A549 (cell line): ENCODE data around the gene ARHGAP26. TPM values are rescaled to one million over a fixed set of nuclear protein-coding genes. Genes with fewer than 3 reads are reported as not detected.
A peak's percentile ranks its signal among the peaks of the same experiment; 100 is the strongest.

Experiments
- ATAC-seq, 2 experiments: fragments of 200-7000 bp in 1 of 2; fragments of >200 bp in 1 of 2; cut with Nextera tagmentation in 1 of 2; cut with Tn5 transposase in 1 of 2; 3 replicates each; pipeline versions ENCODE4 v1.8.0 to v1.9.1; 2018 to 2020; ENCODE audit warnings: mild to moderate bottlenecking in 1 of 2, moderate library complexity in 1 of 2
- CTCF ChIA-PET: fragments of 300-600 bp; sonication (Branson Sonifier 250); formaldehyde crosslinking; extraction: SDS; loops from one replicate; lab custom pipeline; 2021; ENCODE audit warnings: antibody characterized with exemption, inconsistent platforms; lab: Yijun Ruan, JAX
- POLR2A ChIA-PET: fragments of 350-600 bp; formaldehyde crosslinking; extraction: SDS; loops from one replicate; lab custom pipeline; 2021; ENCODE audit warnings: antibody characterized with exemption, inconsistent platforms; lab: Yijun Ruan, JAX
- DNase-seq, 2 experiments: peaks; one replicate each; pipeline versions ENCODE4 v3.0.0 to v3.0.0-alpha.2; 2011 to 2016; ENCODE audit warnings: low read depth in 1 of 2, low spot score in 1 of 2
- FAIRE-seq: peaks from 2 replicates; lab custom pipeline; 2011; peaks lifted over from hg19 to GRCh38; lab: Jason Lieb, UNC
- H3K27ac ChIP-seq, 2 experiments: fragments of >200 bp; sonication (Bioruptor Twin); formaldehyde crosslinking; 3 replicates each; pipeline ENCODE4 v1.5.1; 2016 to 2017
- H3K4me1 ChIP-seq: fragments of >200 bp; sonication (Bioruptor Twin); formaldehyde crosslinking; 3 replicates; pipeline ENCODE4 v1.6.1; 2016
- H3K4me2 ChIP-seq: fragments of >200 bp; sonication (Bioruptor Twin); formaldehyde crosslinking; 3 replicates; pipeline ENCODE4 v1.6.1; 2016
- H3K4me3 ChIP-seq: fragments of >200 bp; sonication (Bioruptor Twin); formaldehyde crosslinking; 3 replicates; pipeline ENCODE4 v1.5.1; 2016
- H3K9me3 ChIP-seq: fragments of >200 bp; sonication (Bioruptor Twin); formaldehyde crosslinking; 3 replicates; pipeline ENCODE4 v1.6.1; 2016
- EHMT2 ChIP-seq: fragments of 200-600 bp; sonication (generic); IDR thresholded peaks from 2 replicates; pipeline ENCODE4 v1.6.1; 2016; ENCODE audit warnings: antibody characterized with exemption, low read depth, mild to moderate bottlenecking, moderate library complexity
- FOSB ChIP-seq: fragments of 250-450 bp; sonication (Bioruptor Pico); IDR thresholded peaks from 2 replicates; pipeline ENCODE4 v1.5.0; 2020; ENCODE audit warnings: mild to moderate bottlenecking, moderate library complexity
- GATA3 ChIP-seq: IDR thresholded peaks from 2 replicates; pipeline ENCODE4 v1.6.1; 2012; ENCODE audit warnings: borderline replicate concordance
- HOXB5 ChIP-seq: fragments of 250-450 bp; sonication (Bioruptor Pico); IDR thresholded peaks from 2 replicates; pipeline ENCODE4 v1.5.0; 2020; ENCODE audit warnings: mild to moderate bottlenecking, moderate library complexity
- JUN ChIP-seq, 2 experiments: fragments of >200 bp; sonication (Bioruptor Twin); formaldehyde crosslinking; IDR thresholded peaks; 2 replicates in 1 of 2; 3 replicates in 1 of 2; pipeline ENCODE4 v1.6.1; 2016 to 2017
- JUNB ChIP-seq: fragments of >200 bp; sonication (Bioruptor Twin); formaldehyde crosslinking; IDR thresholded peaks from 2 replicates; pipeline ENCODE4 v1.6.1; 2016
- KDM1A ChIP-seq: fragments of 200-600 bp; sonication (generic); IDR thresholded peaks from 2 replicates; pipeline ENCODE4 v1.6.1; 2016; ENCODE audit warnings: low read depth, mild to moderate bottlenecking
- MAFK ChIP-seq: fragments of 450-650 bp; IDR thresholded peaks from 2 replicates; pipeline ENCODE4 v1.6.1; 2014; ENCODE audit not compliant: partially characterized antibody
- MYC ChIP-seq: IDR thresholded peaks from 2 replicates; pipeline ENCODE4 v1.6.1; 2012; ENCODE audit warnings: mild to moderate bottlenecking, inconsistent platforms, low read length, improper control_type of control experiment, borderline replicate concordance
- NFE2L2 ChIP-seq: fragments of 150-350 bp; conservative IDR thresholded peaks from 2 replicates; pipeline ENCODE4 v1.6.1; 2014; ENCODE audit warnings: low read length
- PHF8 ChIP-seq: fragments of 200-600 bp; sonication (generic); IDR thresholded peaks from 2 replicates; pipeline ENCODE4 v1.6.1; 2016; ENCODE audit warnings: low read depth, mild to moderate bottlenecking, antibody characterized with exemption, moderate library complexity, borderline replicate concordance
- RCOR1 ChIP-seq: fragments of 150-350 bp; IDR thresholded peaks from 2 replicates; pipeline ENCODE4 v1.6.1; 2014; ENCODE audit warnings: antibody characterized with exemption, low read length, low read depth
- RNF2 ChIP-seq: fragments of 200-600 bp; sonication (generic); IDR thresholded peaks from 2 replicates; pipeline ENCODE4 v1.6.1; 2016; ENCODE audit warnings: low read depth, mild to moderate bottlenecking, antibody characterized with exemption, moderate library complexity, borderline replicate concordance
- TP53 ChIP-seq: fragments of 250-450 bp; sonication (Bioruptor Pico); IDR thresholded peaks from 2 replicates; pipeline ENCODE4 v1.5.0; 2021; ENCODE audit warnings: mild to moderate bottlenecking, moderate library complexity
- ZC3H11A ChIP-seq: fragments of 450-650 bp; IDR thresholded peaks from 2 replicates; pipeline ENCODE4 v1.6.1; 2014; ENCODE audit warnings: antibody characterized with exemption, mild to moderate bottlenecking
- ZSCAN20 ChIP-seq: fragments of 250-450 bp; sonication (Bioruptor Pico); IDR thresholded peaks from 2 replicates; pipeline ENCODE4 v1.8.0; 2022; ENCODE audit warnings: mild to moderate bottlenecking, moderate library complexity
- WGBS: methylation state at CpG from one replicate; pipeline ENCODE4 v1.1.6; 2017; ENCODE audit errors: missing lambda C conversion rate; 5-methylcytosine and 5-hydroxymethylcytosine counted together
- polyA plus RNA-seq, 4 experiments: library from polyadenylated mRNA; depleted of rRNA in 3 of 4; stranded (reverse); fragments of >200 nt; fragmentation: RNase III in 1 of 4; extraction: RNeasy Plus Mini Kit Qiagen cat#74134 plus additional on column Dnase treatment in 1 of 4; gene quantifications; 2 replicates in 3 of 4; 3 replicates in 1 of 4; pipeline ENCODE4 v1.2.3, GENCODE V29; 2011 to 2017
- TF ChIP-seq, protein P1 (sequence below): IDR thresholded peaks from 2 replicates; pipeline ENCODE4 v1.6.1; 2012
- TF ChIP-seq, protein P2 (sequence below): IDR thresholded peaks from 2 replicates; pipeline ENCODE4 v1.6.1; 2012
- TF ChIP-seq, protein P3 (sequence below): IDR thresholded peaks from 2 replicates; pipeline ENCODE4 v1.6.1; 2012; ENCODE audit warnings: low read depth, borderline replicate concordance
- TF ChIP-seq, protein P4 (sequence below): fragments of >200 bp; sonication (Bioruptor Twin); formaldehyde crosslinking; IDR thresholded peaks from 2 replicates; pipeline ENCODE4 v1.6.1; 2016

Gene ARHGAP26
- polyA plus RNA-seq, 2 of the 4 experiments (the other 2 are of a cell fraction), result 6.6 to 19.1 TPM

DNA sequence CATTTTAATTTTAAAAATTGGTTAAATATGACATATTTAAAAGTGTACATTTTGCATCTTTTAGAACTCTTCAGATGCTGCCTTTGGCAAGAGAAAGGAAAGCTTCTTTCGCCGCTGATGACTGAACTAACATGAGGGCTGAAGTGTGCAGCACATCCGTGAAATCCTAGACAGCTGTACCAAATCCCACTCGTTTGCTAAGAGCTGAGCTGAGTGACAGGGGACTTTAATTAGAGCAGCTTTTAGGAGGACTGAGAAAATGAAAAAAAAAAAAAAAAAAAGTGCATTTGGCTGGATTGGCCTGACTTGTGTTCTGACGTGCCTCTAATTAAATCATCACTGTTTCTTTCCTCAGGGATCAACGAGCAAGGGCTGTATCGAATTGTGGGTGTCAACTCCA lies 271.3 kb downstream of the ARHGAP26 start (continued):
- TF ChIP-seq EHMT2 (no peak), ZSCAN20 (no peak), FOSB (no peak)
- TF ChIP-seq, protein P1, sequence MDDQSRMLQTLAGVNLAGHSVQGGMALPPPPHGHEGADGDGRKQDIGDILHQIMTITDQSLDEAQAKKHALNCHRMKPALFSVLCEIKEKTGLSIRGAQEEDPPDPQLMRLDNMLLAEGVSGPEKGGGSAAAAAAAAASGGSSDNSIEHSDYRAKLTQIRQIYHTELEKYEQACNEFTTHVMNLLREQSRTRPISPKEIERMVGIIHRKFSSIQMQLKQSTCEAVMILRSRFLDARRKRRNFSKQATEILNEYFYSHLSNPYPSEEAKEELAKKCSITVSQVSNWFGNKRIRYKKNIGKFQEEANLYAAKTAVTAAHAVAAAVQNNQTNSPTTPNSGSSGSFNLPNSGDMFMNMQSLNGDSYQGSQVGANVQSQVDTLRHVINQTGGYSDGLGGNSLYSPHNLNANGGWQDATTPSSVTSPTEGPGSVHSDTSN, result no peak
- TF ChIP-seq, protein P2, sequence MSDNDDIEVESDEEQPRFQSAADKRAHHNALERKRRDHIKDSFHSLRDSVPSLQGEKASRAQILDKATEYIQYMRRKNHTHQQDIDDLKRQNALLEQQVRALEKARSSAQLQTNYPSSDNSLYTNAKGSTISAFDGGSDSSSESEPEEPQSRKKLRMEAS, result no peak

DNA sequence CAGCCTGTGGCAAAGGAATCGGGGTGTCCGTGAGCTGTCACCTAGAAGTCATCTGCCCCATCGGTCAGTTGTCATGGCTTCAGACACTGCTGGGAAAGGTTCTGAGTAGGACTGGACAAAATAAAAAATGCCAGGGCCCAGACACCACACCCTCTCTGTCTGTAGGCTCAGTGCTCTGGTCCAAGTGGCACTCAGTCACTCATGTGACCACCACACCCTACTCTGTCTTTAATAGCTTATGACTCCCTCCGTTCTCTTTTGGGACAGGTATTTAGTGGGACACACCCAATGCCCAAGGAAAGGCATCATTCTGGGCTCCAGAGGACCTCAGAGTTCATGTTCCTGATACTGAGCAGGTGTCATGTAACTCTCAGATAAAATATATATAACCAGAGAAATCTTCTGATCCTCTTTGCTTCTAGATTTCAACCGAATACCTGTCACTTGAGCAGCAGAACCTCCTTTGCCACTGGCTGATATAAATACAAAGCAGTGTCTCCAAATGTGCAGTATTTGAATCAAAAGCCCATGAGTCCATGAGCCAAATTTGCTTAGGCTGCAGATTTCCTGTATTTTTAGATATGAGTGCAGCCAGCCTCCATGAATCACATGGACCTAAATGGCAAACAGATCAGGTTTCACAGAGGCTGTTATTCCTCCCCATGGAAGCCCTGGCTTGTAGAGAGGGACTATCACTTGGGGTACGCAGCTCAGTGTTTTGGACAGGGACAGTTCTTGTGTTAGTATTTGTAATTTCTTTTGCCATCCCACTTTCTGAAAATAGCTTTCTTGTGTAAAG lies 272.0 kb downstream of the ARHGAP26 start:
- no peak for FAIRE-seq
- no peak for ATAC-seq
- Histone ChIP-seq H3K4me2 (no peak overlapping the region), H3K27ac (no peak overlapping the region), H3K4me3 (no peak overlapping the region)
- ChIA-PET CTCF (interaction anchor here (1.6 kb wide), 1 partner anchor 10 kb away, joined by 4 read pairs; no protein-coding TSS in a partner anchor), POLR2A (no interaction called here)
- no peak for DNase-seq
- 86% methylated on average over 6 of the region's 6 CpGs for WGBS
- TF ChIP-seq RNF2 (no peak), MAFK (peak; percentile 94)
- TF ChIP-seq, protein P3, sequence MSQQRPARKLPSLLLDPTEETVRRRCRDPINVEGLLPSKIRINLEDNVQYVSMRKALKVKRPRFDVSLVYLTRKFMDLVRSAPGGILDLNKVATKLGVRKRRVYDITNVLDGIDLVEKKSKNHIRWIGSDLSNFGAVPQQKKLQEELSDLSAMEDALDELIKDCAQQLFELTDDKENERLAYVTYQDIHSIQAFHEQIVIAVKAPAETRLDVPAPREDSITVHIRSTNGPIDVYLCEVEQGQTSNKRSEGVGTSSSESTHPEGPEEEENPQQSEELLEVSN, result no peak
- TF ChIP-seq, all 56 proteins: peak for 1
- H3K9me3 ChIP-seq, result no peaks in the 10 kb centered on the region
- H3K4me1 ChIP-seq, result peaks cover 6% of the 10 kb centered on the region; the same call in 1 of the 3 replicates

DNA sequence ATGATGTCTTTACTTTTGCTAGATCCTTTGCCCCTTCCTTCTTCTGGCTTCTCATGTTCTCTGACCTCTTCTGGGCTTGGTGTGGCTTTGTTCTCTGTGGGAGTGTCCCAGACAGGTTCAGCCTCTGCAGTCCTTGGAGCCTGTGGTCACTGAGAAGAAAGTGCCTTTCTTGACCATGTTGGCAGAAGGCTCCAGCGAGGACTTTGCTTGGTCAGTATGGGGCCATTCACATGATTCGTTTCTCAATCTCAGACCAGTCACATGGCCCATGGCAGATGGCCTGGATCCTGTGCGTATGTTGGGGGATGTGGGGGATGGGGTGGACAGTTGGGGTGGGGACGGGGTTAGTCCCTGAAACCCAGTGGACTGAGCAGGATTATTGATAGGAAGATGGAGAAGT lies 274.1 kb downstream of the ARHGAP26 start:
- Histone ChIP-seq H3K4me2 (no peak overlapping the region), H3K4me1 (peaks cover 6% of the 10 kb centered on the region; the same call in 1 of the 3 replicates), H3K27ac (no peak overlapping the region), H3K9me3 (no peaks in the 10 kb centered on the region), H3K4me3 (no peak overlapping the region)
- TF ChIP-seq EHMT2, result no peak
- TF ChIP-seq TP53 (CRISPR knock-in tag), result no peak
- no peak for TF ChIP-seq KDM1A
- no peak for TF ChIP-seq ZC3H11A
- TF ChIP-seq RNF2, result no peak
- TF ChIP-seq GATA3, result no peak
- no peak for TF ChIP-seq MYC
- TF ChIP-seq NFE2L2, result no peak
- ATAC-seq (no peak), DNase-seq (no peak), FAIRE-seq (no peak)
- CTCF ChIA-PET, result no interaction called here
- POLR2A ChIA-PET, result no interaction called here
- 86% methylated on average over 3 of the region's 4 CpGs for WGBS

DNA sequence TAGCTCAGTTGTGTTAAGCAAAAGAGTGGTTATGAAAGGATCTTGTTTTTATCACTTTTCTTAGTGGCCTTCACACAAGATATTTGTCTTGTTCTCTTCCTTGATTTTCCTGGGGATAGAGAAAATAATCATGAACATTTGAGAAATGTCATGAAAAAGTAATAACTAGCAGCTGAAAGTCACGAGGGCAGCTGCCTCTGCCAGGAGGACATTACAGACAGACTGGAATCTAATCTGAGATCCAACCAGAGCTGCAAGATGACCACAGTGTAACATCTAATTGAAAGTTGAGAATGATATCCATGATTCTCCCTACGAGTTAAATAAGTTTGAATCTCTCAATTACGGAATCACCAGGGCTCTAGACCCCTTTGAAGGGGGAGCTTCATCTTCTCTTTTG lies 274.9 kb downstream of the ARHGAP26 start:
- no peak overlapping the region for H3K4me3 ChIP-seq
- no peak overlapping the region for H3K4me2 ChIP-seq
- no peak for ATAC-seq
- no peak overlapping the region for H3K27ac ChIP-seq
- ChIA-PET POLR2A (no interaction called here), CTCF (interaction anchor here (1.2 kb wide), 1 partner anchor 16 kb away, joined by 3 read pairs; no protein-coding TSS in a partner anchor)
- no peak for DNase-seq
- TF ChIP-seq PHF8 (no peak), GATA3 (no peak), HOXB5 (CRISPR knock-in tag) (no peak), JUNB (no peak), RCOR1 (no peak), JUN (IDR thresholded peaks at IDR 0.05) (no peak), FOSB (no peak)
- TF ChIP-seq, protein P4, sequence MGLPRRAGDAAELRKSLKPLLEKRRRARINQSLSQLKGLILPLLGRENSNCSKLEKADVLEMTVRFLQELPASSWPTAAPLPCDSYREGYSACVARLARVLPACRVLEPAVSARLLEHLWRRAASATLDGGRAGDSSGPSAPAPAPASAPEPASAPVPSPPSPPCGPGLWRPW, result no peak
- FAIRE-seq, result no peak
- peaks cover 6% of the 10 kb centered on the region; the same call in 1 of the 3 replicates for H3K4me1 ChIP-seq
- 88% methylated on average over 3 of the region's 3 CpGs for WGBS
- no peaks in the 10 kb centered on the region for H3K9me3 ChIP-seq
